Astrocyte (in vitro differentiated cells and primary cell): ENCODE results near the gene UPB1.

Experiments used
- EZH2 ChIP-seq: IDR thresholded peaks from 2 replicates; pipeline ENCODE4 v1.6.1; 2012; ENCODE audit warnings: mild to moderate bottlenecking, low read length, inconsistent platforms; ENCODE audit not compliant: insufficient read depth
- TF ChIP-seq, protein P1 (sequence below): IDR thresholded peaks from 2 replicates; pipeline ENCODE4 v1.5.1; 2011; ENCODE audit warnings: low read depth, mild to moderate bottlenecking, inconsistent platforms, low read length, moderate library complexity; ENCODE audit not compliant: insufficient read depth

DNA sequence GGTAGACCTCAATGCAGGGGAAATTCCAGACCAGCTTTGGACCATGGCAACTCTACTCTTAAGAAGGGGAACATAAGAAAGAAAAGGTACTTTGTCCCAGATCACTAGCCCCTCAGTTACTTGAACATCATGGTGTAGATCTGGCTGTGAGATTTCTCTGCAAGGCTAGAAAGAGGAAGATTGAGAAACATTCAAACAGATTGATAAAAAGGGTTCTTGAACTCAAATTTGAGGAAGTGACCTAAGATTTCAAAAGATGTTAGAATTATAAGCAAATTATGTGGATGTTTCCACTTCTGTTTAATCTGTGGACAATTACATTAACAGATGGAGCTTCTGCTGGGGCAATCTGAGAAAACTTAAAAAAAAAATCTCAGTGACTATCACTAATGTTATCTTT is 21.8 kb upstream of the UPB1 start:
- TF ChIP-seq, protein P1, sequence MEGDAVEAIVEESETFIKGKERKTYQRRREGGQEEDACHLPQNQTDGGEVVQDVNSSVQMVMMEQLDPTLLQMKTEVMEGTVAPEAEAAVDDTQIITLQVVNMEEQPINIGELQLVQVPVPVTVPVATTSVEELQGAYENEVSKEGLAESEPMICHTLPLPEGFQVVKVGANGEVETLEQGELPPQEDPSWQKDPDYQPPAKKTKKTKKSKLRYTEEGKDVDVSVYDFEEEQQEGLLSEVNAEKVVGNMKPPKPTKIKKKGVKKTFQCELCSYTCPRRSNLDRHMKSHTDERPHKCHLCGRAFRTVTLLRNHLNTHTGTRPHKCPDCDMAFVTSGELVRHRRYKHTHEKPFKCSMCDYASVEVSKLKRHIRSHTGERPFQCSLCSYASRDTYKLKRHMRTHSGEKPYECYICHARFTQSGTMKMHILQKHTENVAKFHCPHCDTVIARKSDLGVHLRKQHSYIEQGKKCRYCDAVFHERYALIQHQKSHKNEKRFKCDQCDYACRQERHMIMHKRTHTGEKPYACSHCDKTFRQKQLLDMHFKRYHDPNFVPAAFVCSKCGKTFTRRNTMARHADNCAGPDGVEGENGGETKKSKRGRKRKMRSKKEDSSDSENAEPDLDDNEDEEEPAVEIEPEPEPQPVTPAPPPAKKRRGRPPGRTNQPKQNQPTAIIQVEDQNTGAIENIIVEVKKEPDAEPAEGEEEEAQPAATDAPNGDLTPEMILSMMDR, result no peak
- no peak for TF ChIP-seq EZH2
